CD4-positive, alpha-beta T cell (primary cell): ENCODE results near the gene MLXIP. TPM values are rescaled to one million over a fixed set of nuclear protein-coding genes. Genes with fewer than 3 reads are reported as not detected.

ENCODE experiments used
- ATAC-seq: fragments of 200-7000 bp; cut with Tn5 transposase; one replicate; pipeline ENCODE4 v1.10.0; 2022; ENCODE audit warnings: mild to moderate bottlenecking; ENCODE audit not compliant: poor library complexity
- CTCF ChIA-PET: fragments of 350-600 bp; sonication (Branson Sonifier 250); formaldehyde crosslinking; loops from one replicate; lab custom pipeline; 2021; ENCODE audit warnings: antibody characterized with exemption, inconsistent platforms; lab: Charles Lee
- POLR2A ChIA-PET: fragments of 350-600 bp; sonication (Branson Sonifier 250); formaldehyde crosslinking; loops from one replicate; lab custom pipeline; 2021; ENCODE audit warnings: antibody characterized with exemption, inconsistent platforms; lab: Charles Lee
- DNase-seq, 14 experiments: peaks; one replicate each; pipeline ENCODE4 v3.0.0-alpha.2; 2013 to 2020; ENCODE audit warnings: mixed read lengths in 2 of 14
- H3K27ac ChIP-seq, 2 donors: one replicate each; pipeline versions ENCODE4 v1.5.1 to v1.7.0; 2013; ENCODE audit warnings: low read length in 2 of 2, low read depth in 1 of 2, mild to moderate bottlenecking in 1 of 2
- H3K27me3 ChIP-seq, 2 experiments: 1 replicate in 1 of 2; 2 replicates in 1 of 2; pipeline versions ENCODE4 v1.6.1 to v1.7.0; 2013; ENCODE audit warnings: low read length in 2 of 2, control low read depth in 1 of 2, mild to moderate bottlenecking in 1 of 2, moderate library complexity in 1 of 2; ENCODE audit not compliant: insufficient read depth in 2 of 2, control insufficient read depth in 1 of 2
- H3K36me3 ChIP-seq: one replicate; pipeline ENCODE4 v1.6.1; 2013; ENCODE audit warnings: low read length, control low read depth; ENCODE audit not compliant: insufficient read depth
- H3K4me1 ChIP-seq: one replicate; pipeline ENCODE4 v1.6.1; 2013; ENCODE audit warnings: low read length, control low read depth; ENCODE audit not compliant: insufficient read depth
- H3K4me3 ChIP-seq: one replicate; pipeline ENCODE4 v1.5.1; 2013; ENCODE audit warnings: mild to moderate bottlenecking, low read length, moderate library complexity
- H3K9me3 ChIP-seq, 2 experiments: 1 replicate in 1 of 2; 2 replicates in 1 of 2; pipeline versions ENCODE4 v1.6.1 to v1.7.0; 2013; ENCODE audit warnings: low read length in 2 of 2, mild to moderate bottlenecking in 2 of 2, control low read depth in 1 of 2, moderate library complexity in 1 of 2; ENCODE audit not compliant: control insufficient read depth in 1 of 2, insufficient read depth in 1 of 2
- H3K27ac Mint-ChIP-seq: one replicate; pipeline ENCODE4 v1.8.0; 2020; ENCODE audit warnings: mixed read lengths
- H3K27me3 Mint-ChIP-seq: one replicate; pipeline ENCODE4 v1.8.0; 2021; ENCODE audit warnings: mixed read lengths
- H3K36me3 Mint-ChIP-seq: one replicate; pipeline ENCODE4 v1.8.0; 2021; ENCODE audit warnings: low read depth, mixed read lengths
- H3K4me1 Mint-ChIP-seq: one replicate; pipeline ENCODE4 v1.8.0; 2021; ENCODE audit warnings: low read depth, mixed read lengths
- H3K4me3 Mint-ChIP-seq: one replicate; pipeline ENCODE4 v1.8.0; 2020; ENCODE audit warnings: mild to moderate bottlenecking, mixed read lengths
- H3K9me3 Mint-ChIP-seq: one replicate; pipeline ENCODE4 v1.8.0; 2020; ENCODE audit warnings: mixed read lengths
- CTCF ChIP-seq: fragments of 200-600 bp; IDR thresholded peaks from one replicate; pipeline ENCODE4 v1.8.0; 2022; ENCODE audit warnings: antibody characterized with exemption, mild to moderate bottlenecking
- intact Hi-C, 2 experiments: fragments of 100-400 bp; cut with DNase I in 1 of 2; cut with micrococcal nuclease in 1 of 2; formaldehyde crosslinking; loops; one replicate each; pipeline versions ENCODE4 v1.15.1 to v1.9.0; 2023 to 2025; cut with DNase I, micrococcal nuclease
- total RNA-seq, 174 experiments: library from RNA in 2 of 174; stranded (reverse) in 2 of 174; gene quantifications; one replicate each; pipeline ENCODE4 v1.2.3 and lab custom pipeline; 2021 to 2026

MLXIP gene
- total RNA-seq, 2 experiments from 2014 or later, result 98.0 to 99.3 TPM

- no peaks in the 10 kb centered on the region for H3K4me1 ChIP-seq
- DNase-seq (no peak), ATAC-seq (no peak)
- H3K27ac ChIP-seq, result no peak overlapping the region
- no peaks in the 10 kb centered on the region for H3K9me3 ChIP-seq
- ChIA-PET CTCF (no interaction called here), POLR2A (no interaction called here)
- H3K36me3 ChIP-seq, result peaks cover 3% of the 10 kb centered on the region
- intact Hi-C loops, result no loop called here
- TF ChIP-seq CTCF, result no peak
- no peak overlapping the region for H3K4me3 Mint-ChIP-seq
- H3K36me3 Mint-ChIP-seq, result peaks cover 14% of the 10 kb centered on the region
- no peaks in the 10 kb centered on the region for H3K4me1 Mint-ChIP-seq
- H3K9me3 Mint-ChIP-seq, result no peaks in the 10 kb centered on the region
- H3K4me3 ChIP-seq, result no peak overlapping the region
- no peaks in the 10 kb centered on the region for H3K27me3 Mint-ChIP-seq
- no peaks in the 10 kb centered on the region for H3K27me3 ChIP-seq
- no peak overlapping the region for H3K27ac Mint-ChIP-seq
Measured at GRCh38 chr12:122043476-122043875, 35.1 kb upstream of the MLXIP start.

- no peaks in the 10 kb centered on the region for H3K9me3 ChIP-seq
- no peak for ATAC-seq
- no peak for DNase-seq
- H3K27me3 Mint-ChIP-seq, result no peaks in the 10 kb centered on the region
- no peak overlapping the region for H3K27ac ChIP-seq
- no peak overlapping the region for H3K4me3 Mint-ChIP-seq
- no peaks in the 10 kb centered on the region for H3K4me1 Mint-ChIP-seq
- H3K36me3 ChIP-seq, result no peaks in the 10 kb centered on the region
- H3K4me3 ChIP-seq, result no peak overlapping the region
- intact Hi-C loops, result no loop called here
- H3K4me1 ChIP-seq, result no peaks in the 10 kb centered on the region
- H3K27ac Mint-ChIP-seq, result no peak overlapping the region
- H3K9me3 Mint-ChIP-seq, result no peaks in the 10 kb centered on the region
- POLR2A ChIA-PET, result no interaction called here
- peaks cover 14% of the 10 kb centered on the region for H3K36me3 Mint-ChIP-seq
- H3K27me3 ChIP-seq, result no peaks in the 10 kb centered on the region
- TF ChIP-seq CTCF, result no peak
- CTCF ChIA-PET, result no interaction called here
Measured at GRCh38 chr12:122045262-122045661, 33.3 kb upstream of the MLXIP start.

GRCh38 chr12:122046145-122046544 lies 32.4 kb upstream of the MLXIP start:
- H3K9me3 Mint-ChIP-seq, result no peaks in the 10 kb centered on the region
- Histone ChIP-seq H3K4me3 (no peak overlapping the region), H3K27me3 (no peaks in the 10 kb centered on the region), H3K9me3 (no peaks in the 10 kb centered on the region), H3K27ac (no peak overlapping the region), H3K36me3 (no peaks in the 10 kb centered on the region), H3K4me1 (no peaks in the 10 kb centered on the region)
- H3K4me3 Mint-ChIP-seq, result no peak overlapping the region
- no peak for TF ChIP-seq CTCF
- CTCF ChIA-PET, result no interaction called here
- no peak for ATAC-seq
- H3K4me1 Mint-ChIP-seq, result no peaks in the 10 kb centered on the region
- H3K36me3 Mint-ChIP-seq, result peaks cover 10% of the 10 kb centered on the region
- H3K27ac Mint-ChIP-seq, result no peak overlapping the region
- intact Hi-C loops, result no loop called here
- H3K27me3 Mint-ChIP-seq, result no peaks in the 10 kb centered on the region
- no peak for DNase-seq
- POLR2A ChIA-PET, result no interaction called here
